Lower leg skin (tissue), 4 donors: ENCODE measurements around the gene COG5. TPM values are rescaled to one million over a fixed set of nuclear protein-coding genes. Genes with fewer than 3 reads are reported as not detected.

Experiments
- DNase-seq, 2 donors: peaks; one replicate each; pipeline ENCODE4 v3.0.0-alpha.2; 2019; ENCODE audit warnings: low spot score in 2 of 2
- H3K4me3 ChIP-seq: fragments of 200-600 bp; sonication (generic); 2 replicates; pipeline ENCODE4 v1.5.1; 2017; ENCODE audit warnings: mild to moderate bottlenecking, low read depth; ENCODE audit not compliant: poor library complexity, severe bottlenecking
- CTCF ChIP-seq, 3 donors: fragments of 450-650 bp; IDR thresholded peaks; one replicate each; pipeline ENCODE4 v1.5.1; 2016; ENCODE audit warnings: antibody characterized with exemption in 3 of 3, mild to moderate bottlenecking in 3 of 3, moderate library complexity in 2 of 3
- POLR2A ChIP-seq, 2 donors: fragments of 450-650 bp; IDR thresholded peaks; one replicate each; pipeline ENCODE4 v1.6.1; 2016 to 2017; ENCODE audit warnings: antibody characterized with exemption in 2 of 2, mild to moderate bottlenecking in 1 of 2, moderate library complexity in 1 of 2
- WGBS, 2 donors: methylation state at CpG; one replicate each; pipeline ENCODE4 v1.1.5; 2018; 5-methylcytosine and 5-hydroxymethylcytosine counted together
- intact Hi-C: fragments of 100-400 bp; cut with DNase I; formaldehyde crosslinking; loops from one replicate; pipeline ENCODE4 v1.15.0; 2023; ENCODE audit warnings: low total_unique reads
- total RNA-seq, 4 donors: library from RNA; depleted of rRNA; stranded (reverse); fragments of >200 nt; gene quantifications; one replicate each; pipeline ENCODE4 v1.1.0, GENCODE V29; 2016

Gene COG5
- total RNA-seq, 4 donors from 2014 or later, result 34.4 to 50.6 (median 43.4) TPM

- 97 to 100% methylated on average over 3 of the region's 3 CpGs for WGBS, 2 donors
- H3K4me3 ChIP-seq, result no peak overlapping the region
- intact Hi-C loops, result no loop called here
Observed at GRCh38 chr7:107354640-107355039, 209.1 kb downstream of the COG5 start.

GRCh38 chr7:107353701-107354100 lies 210.0 kb downstream of the COG5 start:
- TF ChIP-seq CTCF (IDR thresholded peaks at IDR 0.05), result no peak
- TF ChIP-seq POLR2A (IDR thresholded peaks at IDR 0.05), result no peak
- intact Hi-C loops, result no loop called here
- no peak overlapping the region for H3K4me3 ChIP-seq
- no peak for DNase-seq

More at GRCh38 chr7:107354640-107355039, 209.1 kb downstream of the COG5 start:
- no peak for DNase-seq
- no peak for TF ChIP-seq CTCF (IDR thresholded peaks at IDR 0.05)
- no peak for TF ChIP-seq POLR2A (IDR thresholded peaks at IDR 0.05)

- H3K4me3 ChIP-seq, result no peak overlapping the region
- 89 to 92% methylated on average over 1 of the region's 1 CpG for WGBS, 2 donors
- DNase-seq, result no peak
- intact Hi-C loops, result no loop called here
- TF ChIP-seq CTCF (IDR thresholded peaks at IDR 0.05) (no peak), POLR2A (IDR thresholded peaks at IDR 0.05) (no peak)
Observed at GRCh38 chr7:107345898-107346297, 217.8 kb downstream of the COG5 start.

GRCh38 chr7:107344799-107345198 lies 218.9 kb downstream of the COG5 start:
- no peak for DNase-seq
- WGBS, 2 donors, result 96 to 97% methylated on average over 5 of the region's 5 CpGs
- intact Hi-C loops, result no loop called here

GRCh38 chr7:107344286-107344685 lies 219.4 kb downstream of the COG5 start:
- intact Hi-C loops, result no loop called here
- TF ChIP-seq POLR2A (IDR thresholded peaks at IDR 0.05) (no peak), CTCF (IDR thresholded peaks at IDR 0.05) (no peak)
- DNase-seq, result no peak
- no peak overlapping the region for H3K4me3 ChIP-seq
- 96 to 97% methylated on average over 4 of the region's 4 CpGs for WGBS, 2 donors

More at GRCh38 chr7:107344799-107345198, 218.9 kb downstream of the COG5 start:
- TF ChIP-seq POLR2A (IDR thresholded peaks at IDR 0.05) (no peak), CTCF (IDR thresholded peaks at IDR 0.05) (no peak)
- H3K4me3 ChIP-seq, result no peak overlapping the region

- no peak for TF ChIP-seq POLR2A (IDR thresholded peaks at IDR 0.05)
- intact Hi-C loops, result no loop called here
- DNase-seq, result no peak
- WGBS, 2 donors, result 100% methylated on average over 1 of the region's 1 CpG
- H3K4me3 ChIP-seq, result no peak overlapping the region
Observed at GRCh38 chr7:107338080-107338479, 225.6 kb downstream of the COG5 start.
